GM12865 (cell line): ENCODE measurements around the gene MTHFD1L.

Experiments used
- DNase-seq: peaks from one replicate; pipeline ENCODE4 v3.0.0; 2010; ENCODE audit warnings: low read depth
- H3K4me3 ChIP-seq: 2 replicates; pipeline ENCODE4 v1.5.1; 2011; ENCODE audit warnings: mild to moderate bottlenecking, low read depth, low read length, control low read depth
- CTCF ChIP-seq: IDR thresholded peaks from 2 replicates; pipeline ENCODE4 v1.5.1; 2011; ENCODE audit warnings: low read length, control low read depth, low read depth, inconsistent platforms; ENCODE audit not compliant: insufficient read depth; ENCODE audit errors: missing control alignments

The MTHFD1L gene

GRCh38 chr6:151149793-151150192 is 284.3 kb downstream of the MTHFD1L start:
- DNase-seq, result no peak
- TF ChIP-seq CTCF, result no peak
- no peak overlapping the region for H3K4me3 ChIP-seq
